Neutrophil (primary cell): ENCODE data around the gene PMS1.
"Not testable (repeated sequence)": the region's sequence is repeated elsewhere in the genome, so short reads cannot be mapped to it uniquely, and the experiment has no call there.

Experiments
- H3K27ac ChIP-seq: fragments of 200-600 bp; sonication (generic); 2 replicates; pipeline ENCODE4 v1.5.1; 2016; ENCODE audit warnings: mild to moderate bottlenecking, moderate library complexity
- H3K27me3 ChIP-seq: fragments of 200-600 bp; sonication (generic); 2 replicates; pipeline ENCODE4 v1.6.0; 2016; ENCODE audit warnings: mild to moderate bottlenecking
- H3K36me3 ChIP-seq: fragments of 200-600 bp; sonication (generic); 2 replicates; pipeline ENCODE4 v1.5.1; 2017
- H3K4me1 ChIP-seq, 2 experiments: fragments of 200-600 bp in 1 of 2; sonication (generic) in 1 of 2; 1 replicate in 1 of 2; 2 replicates in 1 of 2; pipeline versions ENCODE4 v1.5.1 to v1.6.1; 2013 to 2016; ENCODE audit warnings: low read depth in 1 of 2, low read length in 1 of 2, mild to moderate bottlenecking in 1 of 2, moderate library complexity in 1 of 2; ENCODE audit not compliant: control insufficient read depth in 1 of 2, insufficient read depth in 1 of 2
- H3K4me3 ChIP-seq, 2 experiments: fragments of 200-600 bp in 1 of 2; sonication (generic) in 1 of 2; 1 replicate in 1 of 2; 2 replicates in 1 of 2; pipeline ENCODE4 v1.5.1; 2013 to 2016; ENCODE audit warnings: low read depth in 1 of 2, low read length in 1 of 2, mild to moderate bottlenecking in 1 of 2, moderate library complexity in 1 of 2
- H3K9me3 ChIP-seq: fragments of 200-600 bp; sonication (generic); 2 replicates; pipeline ENCODE4 v1.5.1; 2016
- CTCF ChIP-seq: fragments of 200-600 bp; sonication (generic); IDR thresholded peaks from 2 replicates; pipeline ENCODE4 v1.5.1; 2016; ENCODE audit warnings: antibody characterized with exemption

Gene PMS1

GRCh38 chr2:189783927-189784867, at the start of gene PMS1, which contains the start of gene ORMDL1:
TSS of gene PMS1 (plus strand) at chr2:189784450. CDS start at chr2:189791810, 7,360 bp downstream.
TSS of gene ORMDL1 (minus strand) at chr2:189784339. CDS start at chr2:189782595, 1,744 bp downstream.
- H3K36me3 ChIP-seq: peaks cover 11% of the 10 kb centered on the region
- peaks cover 24 to 30% of the 10 kb centered on the region in 2 experiments for H3K4me1 ChIP-seq
- peak within 1 kb of the TSS; percentile 98 for H3K27ac ChIP-seq
- H3K4me3 ChIP-seq: peak within 1 kb of the TSS; percentile 83 to 91
- peak; percentile 46 for TF ChIP-seq CTCF
- no peaks in the 10 kb centered on the region for H3K9me3 ChIP-seq
- no peaks in the 10 kb centered on the region for H3K27me3 ChIP-seq

GRCh38 chr2:189751080-189751658, 33.1 kb upstream of the PMS1 start:
- Histone ChIP-seq H3K36me3 (no peaks in the 10 kb centered on the region), H3K4me3 (no peak overlapping the region), H3K27me3 (no peaks in the 10 kb centered on the region), H3K4me1 (no peaks in the 10 kb centered on the region), H3K27ac (no peak overlapping the region), H3K9me3 (no peaks in the 10 kb centered on the region)
- no peak for TF ChIP-seq CTCF

- no peak for TF ChIP-seq CTCF
- H3K27me3 ChIP-seq: no peaks in the 10 kb centered on the region
- no peaks in the 10 kb centered on the region for H3K4me1 ChIP-seq
- H3K27ac ChIP-seq: no peak overlapping the region
- H3K9me3 ChIP-seq: no peaks in the 10 kb centered on the region
- no peak overlapping the region for H3K4me3 ChIP-seq
- no peaks in the 10 kb centered on the region for H3K36me3 ChIP-seq
Observed at GRCh38 chr2:189756311-189756952, 27.8 kb upstream of the PMS1 start.

GRCh38 chr2:189760154-189760553, 24.1 kb upstream of the PMS1 start:
- H3K27ac ChIP-seq: not testable (repeated sequence)

GRCh38 chr2:189762229-189762550, 22.1 kb upstream of the PMS1 start:
- no peaks in the 10 kb centered on the region for H3K27me3 ChIP-seq
- H3K4me3 ChIP-seq: peak overlapping the region; percentile 84 to 87
- H3K27ac ChIP-seq: peak overlapping the region; percentile 86
- no peaks in the 10 kb centered on the region for H3K9me3 ChIP-seq
- peaks cover 9% of the 10 kb centered on the region for H3K36me3 ChIP-seq
- no peak for TF ChIP-seq CTCF
- H3K4me1 ChIP-seq: peaks cover 5 to 9% of the 10 kb centered on the region in 2 experiments

More at GRCh38 chr2:189760154-189760553, 24.1 kb upstream of the PMS1 start:
- H3K4me3 ChIP-seq, H3K27me3 ChIP-seq, H3K9me3 ChIP-seq, H3K4me1 ChIP-seq, H3K36me3 ChIP-seq: not testable (repeated sequence)
